ENCODE data around the gene GABRR3.

The GABRR3 gene

DNA sequence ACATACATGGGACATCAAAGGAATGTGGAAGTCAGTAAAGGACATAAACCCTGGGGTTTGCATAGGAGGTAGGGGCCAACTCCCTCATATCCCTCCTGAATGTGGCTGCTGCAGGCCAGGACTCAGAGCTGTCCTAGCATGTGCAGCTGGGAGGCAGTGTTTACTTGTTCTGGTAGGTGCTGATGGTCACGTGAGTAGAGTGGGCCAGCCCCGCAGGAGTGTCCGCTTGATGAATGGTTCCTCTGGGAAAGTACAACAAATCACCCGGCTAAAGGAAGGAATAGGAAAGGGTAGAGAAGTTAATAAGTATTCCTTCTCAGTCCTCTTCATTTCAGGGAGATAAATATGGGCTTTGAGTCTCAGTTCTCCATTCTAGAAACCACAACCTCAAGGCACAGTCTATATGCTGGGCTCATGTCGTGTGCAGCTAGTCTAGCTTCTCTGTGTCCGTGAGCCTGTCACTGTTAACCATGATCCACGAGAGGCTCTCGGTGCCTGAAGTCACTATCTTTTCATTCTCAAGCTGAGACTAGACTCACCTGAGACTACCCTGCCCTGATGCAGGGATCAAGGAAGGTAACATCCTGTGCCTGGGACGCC is 80.8 kb downstream of the GABRR3 start:
- DNase-seq = peak; percentile 44

- no peak for DNase-seq
Measured at GRCh38 chr3:97952872-97953271, 82.2 kb downstream of the GABRR3 start.

- no peak for DNase-seq
Measured at GRCh38 chr3:97952280-97952679, 82.8 kb downstream of the GABRR3 start.

DNA sequence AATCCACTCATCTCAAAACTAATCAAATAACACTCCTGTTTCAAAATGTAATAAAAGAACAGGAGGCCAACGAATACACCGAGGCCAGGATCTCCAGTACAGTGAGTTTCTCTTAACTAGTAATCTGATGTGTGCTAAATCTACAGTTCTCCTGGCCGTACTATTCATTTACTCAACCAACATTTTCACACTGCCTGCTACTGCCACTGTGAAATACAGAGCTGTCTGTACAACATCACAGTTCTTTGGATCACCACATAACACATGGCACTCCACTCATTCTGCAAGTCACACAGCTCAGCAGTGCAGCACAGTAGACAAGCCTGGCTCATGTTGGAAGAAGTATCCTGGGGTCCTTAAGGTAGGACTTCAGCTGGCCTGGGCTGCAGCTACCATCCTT is 84.8 kb downstream of the GABRR3 start:
- DNase-seq = no peak

GRCh38 chr3:97949743-97950142 is 85.4 kb downstream of the GABRR3 start:
- DNase-seq = no peak

GRCh38 chr3:97949110-97949485 is 86.0 kb downstream of the GABRR3 start:
- no peak for DNase-seq

DNA sequence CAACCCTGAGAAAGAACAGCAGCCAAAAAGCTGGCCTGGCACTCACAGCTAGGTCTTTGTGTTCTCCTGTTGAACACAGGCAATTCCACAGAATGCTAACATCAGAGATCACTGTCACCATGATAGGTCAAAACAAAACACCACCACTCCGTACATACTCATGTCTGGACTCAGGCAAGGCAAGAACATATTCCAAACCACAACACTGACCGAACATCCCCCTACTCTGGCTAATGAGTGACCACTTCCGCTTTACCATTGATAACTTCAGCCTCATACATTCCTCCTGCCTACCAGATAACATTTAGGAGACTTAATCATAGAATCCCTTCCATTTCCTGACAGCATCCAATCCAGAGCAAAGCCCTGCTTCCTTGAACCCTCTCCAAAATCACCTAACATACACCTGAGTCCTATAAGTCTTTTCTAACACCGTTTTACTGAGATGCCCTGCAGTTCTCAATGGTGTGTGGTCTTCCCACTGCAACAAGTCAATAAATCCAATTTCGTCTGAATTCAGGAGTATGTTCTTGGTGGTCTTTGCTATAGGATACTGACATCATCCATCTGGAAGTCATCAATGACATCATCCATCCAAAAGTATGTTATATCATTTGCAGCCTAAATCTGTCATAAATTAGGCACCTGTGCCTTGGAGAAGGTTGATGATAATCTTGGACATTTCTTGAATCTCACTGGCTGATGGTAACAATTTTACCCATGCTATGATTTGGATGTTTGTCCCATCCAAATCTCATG is 86.6 kb downstream of the GABRR3 start:
- no peak for DNase-seq

- no peak for DNase-seq
Measured at GRCh38 chr3:97942801-97943546, 92.1 kb downstream of the GABRR3 start.

DNA sequence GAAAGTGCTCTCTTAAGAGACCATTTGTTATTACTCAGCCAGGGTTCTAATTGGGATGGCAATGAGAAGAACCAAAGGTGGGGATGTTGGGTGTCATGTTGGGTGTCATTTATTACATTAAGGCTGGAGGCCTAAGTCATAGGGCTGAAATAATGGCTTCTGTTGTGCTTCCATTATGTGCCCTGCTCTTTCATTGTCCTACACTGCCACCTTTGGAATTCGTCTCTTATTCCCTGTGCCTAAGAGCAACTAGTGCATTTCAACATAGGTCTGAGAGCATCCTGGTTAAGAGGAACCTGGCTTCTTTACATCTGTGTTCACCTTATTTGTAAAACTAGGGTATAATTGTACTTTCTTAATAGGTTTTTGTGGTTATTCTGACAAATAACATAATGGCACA is 95.1 kb downstream of the GABRR3 start:
- DNase-seq = no peak

DNA sequence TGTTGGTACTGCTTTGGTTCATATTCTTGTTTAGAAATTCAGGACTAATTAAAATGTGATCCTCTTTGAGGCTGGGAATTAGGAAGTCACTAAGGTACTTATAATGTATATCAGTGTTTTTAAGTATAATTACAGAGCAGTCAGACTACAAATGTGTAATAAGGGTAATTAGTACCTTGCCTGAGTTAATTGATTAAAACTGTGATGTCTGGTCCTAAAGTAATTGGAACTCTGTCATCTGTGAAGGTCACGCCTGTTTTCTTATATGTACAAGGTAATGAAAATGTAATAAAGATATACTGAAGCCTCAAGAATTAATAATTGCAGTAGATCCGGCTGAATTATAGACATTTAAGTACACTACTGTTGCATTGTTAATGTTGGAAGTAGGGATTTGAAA is 95.7 kb downstream of the GABRR3 start:
- DNase-seq = no peak

GRCh38 chr3:97938444-97938843 is 96.7 kb downstream of the GABRR3 start:
- no peak for DNase-seq

DNA sequence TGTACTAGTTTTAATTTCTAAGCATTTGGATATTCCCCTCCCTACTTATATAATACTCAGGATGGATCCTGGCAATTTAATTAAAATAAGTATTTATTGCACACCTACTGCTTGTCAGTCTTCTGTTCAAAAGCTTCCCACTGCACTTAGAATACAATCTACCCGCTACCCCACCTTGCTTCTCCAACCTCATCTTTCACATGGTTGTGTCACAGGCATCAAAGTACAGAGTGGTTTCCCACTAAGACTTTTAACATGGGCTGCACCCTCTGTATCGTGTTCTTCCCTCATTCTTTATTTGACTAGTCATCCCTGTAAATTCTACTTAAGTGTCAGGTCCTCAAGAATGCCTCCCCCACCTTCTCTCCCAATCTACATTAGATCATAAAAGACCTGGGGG is 97.9 kb downstream of the GABRR3 start:
- DNase-seq = no peak

- no peak for DNase-seq
Measured at GRCh38 chr3:97935842-97936241, 99.3 kb downstream of the GABRR3 start.

All from femur (tissue), 1 donor.